Esophagus muscularis mucosa (tissue), 4 donors: ENCODE data around the gene COX17. TPM values are rescaled to one million over a fixed set of nuclear protein-coding genes. Genes with fewer than 3 reads are reported as not detected.
A peak's percentile ranks its signal among the peaks of the same experiment; 100 is the strongest.

ENCODE experiments used
- DNase-seq: peaks from one replicate; pipeline ENCODE4 v3.0.0-alpha.2; 2017; ENCODE audit errors: extremely low spot score
- H3K27ac ChIP-seq, 4 donors: fragments of 200-600 bp; sonication (generic); replicated peaks in 1 of 4; 1 replicate in 3 of 4; 2 replicates in 1 of 4; pipeline ENCODE4 v1.5.1; 2016 to 2019; ENCODE audit warnings: mild to moderate bottlenecking in 1 of 4
- H3K27me3 ChIP-seq, 4 donors: fragments of 200-600 bp; sonication (generic); one replicate each; pipeline versions ENCODE4 v1.5.1 to v1.6.0; 2016 to 2019
- H3K36me3 ChIP-seq, 4 donors: fragments of 200-600 bp; sonication (generic); one replicate each; pipeline ENCODE4 v1.5.1; 2016 to 2019
- H3K4me1 ChIP-seq, 4 donors: fragments of 200-600 bp; sonication (generic); one replicate each; pipeline ENCODE4 v1.5.1; 2016 to 2019
- H3K4me3 ChIP-seq, 4 donors: fragments of 200-600 bp; sonication (generic); 1 replicate in 2 of 4; 2 replicates in 2 of 4; pipeline ENCODE4 v1.5.1; 2016 to 2019; ENCODE audit warnings: mild to moderate bottlenecking in 4 of 4, moderate library complexity in 1 of 4
- H3K9me3 ChIP-seq, 4 donors: fragments of 200-600 bp; sonication (generic); 1 replicate in 3 of 4; 2 replicates in 1 of 4; pipeline ENCODE4 v1.5.1; 2016 to 2019
- EP300 ChIP-seq: sonication (generic); formaldehyde crosslinking; IDR thresholded peaks from one replicate; pipeline ENCODE4 v1.6.1; 2017; ENCODE audit warnings: antibody characterized with exemption
- POLR2A ChIP-seq: fragments of 450-650 bp; IDR thresholded peaks from one replicate; pipeline ENCODE4 v1.6.1; 2017; ENCODE audit warnings: antibody characterized with exemption, moderate library complexity, mild to moderate bottlenecking, low read depth
- POLR2AphosphoS5 ChIP-seq, 2 donors: sonication (generic); formaldehyde crosslinking; IDR thresholded peaks; one replicate each; pipeline ENCODE4 v1.6.1; 2017; ENCODE audit warnings: antibody characterized with exemption in 2 of 2
- WGBS: methylation state at CpG from one replicate; pipeline ENCODE4 v1.1.5; 2018; 5-methylcytosine and 5-hydroxymethylcytosine counted together
- intact Hi-C: fragments of 100-400 bp; cut with DNase I; formaldehyde crosslinking; loops from one replicate; pipeline ENCODE4 v1.15.1; 2023
- total RNA-seq, 4 donors: library from RNA; depleted of rRNA; stranded (reverse); fragments of >200 nt; gene quantifications; one replicate each; pipeline versions ENCODE4 v1.1.0 to v1.2.1, GENCODE V29; 2016
- TF ChIP-seq, protein P1 (sequence below), 3 experiments: fragments of 200-600 bp in 2 of 3; fragments of 450-650 bp in 1 of 3; sonication (generic) in 2 of 3; IDR thresholded peaks; one replicate each; pipeline ENCODE4 v1.5.1; 2017 to 2019; ENCODE audit warnings: antibody characterized with exemption in 3 of 3, mild to moderate bottlenecking in 2 of 3, moderate library complexity in 1 of 3

The COX17 gene
- total RNA-seq, 4 donors from 2014 or later: 36.3 to 76.4 (median 61.6) TPM

DNA sequence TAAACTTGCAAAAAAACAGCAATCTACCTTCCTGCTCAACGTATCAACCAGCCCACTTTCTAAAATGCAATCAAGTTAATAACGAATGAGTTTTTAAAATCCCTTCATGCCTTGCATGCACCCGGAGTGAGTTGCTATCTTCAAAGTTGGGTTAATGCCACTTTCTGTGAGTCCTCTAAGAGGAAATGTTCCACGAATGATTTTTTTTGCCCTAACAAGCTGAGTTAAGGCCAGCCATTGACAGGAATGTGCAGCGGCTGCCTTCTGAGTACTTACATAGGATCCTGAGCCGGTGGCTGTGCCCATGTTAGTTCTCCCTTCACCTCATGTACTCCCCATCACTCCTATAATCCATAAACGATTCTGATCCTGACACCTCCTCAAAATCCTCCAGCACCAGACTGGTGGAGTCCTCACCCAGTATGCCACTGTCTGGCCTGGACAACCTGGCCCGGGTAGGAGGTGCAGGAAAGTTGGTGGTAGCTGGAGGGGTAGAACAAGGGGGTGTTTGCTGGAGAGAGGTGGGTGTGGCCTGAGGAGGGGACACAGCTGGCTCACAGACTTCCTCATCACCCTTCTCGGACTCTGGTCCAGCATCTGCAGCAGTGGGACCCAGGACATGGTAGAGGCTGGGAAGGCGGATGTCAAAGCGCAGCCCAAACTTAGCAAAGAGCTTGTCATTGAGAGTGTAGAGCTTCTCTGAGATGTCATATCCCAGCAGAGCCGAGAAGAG lies 29.2 kb downstream of the COX17 start:
- no peak for DNase-seq
- H3K4me3 ChIP-seq: no peak overlapping the region
- TF ChIP-seq POLR2A (no peak), EP300 (no peak), POLR2AphosphoS5 (IDR thresholded peaks at IDR 0.05) (no peak)
- TF ChIP-seq, protein P1, sequence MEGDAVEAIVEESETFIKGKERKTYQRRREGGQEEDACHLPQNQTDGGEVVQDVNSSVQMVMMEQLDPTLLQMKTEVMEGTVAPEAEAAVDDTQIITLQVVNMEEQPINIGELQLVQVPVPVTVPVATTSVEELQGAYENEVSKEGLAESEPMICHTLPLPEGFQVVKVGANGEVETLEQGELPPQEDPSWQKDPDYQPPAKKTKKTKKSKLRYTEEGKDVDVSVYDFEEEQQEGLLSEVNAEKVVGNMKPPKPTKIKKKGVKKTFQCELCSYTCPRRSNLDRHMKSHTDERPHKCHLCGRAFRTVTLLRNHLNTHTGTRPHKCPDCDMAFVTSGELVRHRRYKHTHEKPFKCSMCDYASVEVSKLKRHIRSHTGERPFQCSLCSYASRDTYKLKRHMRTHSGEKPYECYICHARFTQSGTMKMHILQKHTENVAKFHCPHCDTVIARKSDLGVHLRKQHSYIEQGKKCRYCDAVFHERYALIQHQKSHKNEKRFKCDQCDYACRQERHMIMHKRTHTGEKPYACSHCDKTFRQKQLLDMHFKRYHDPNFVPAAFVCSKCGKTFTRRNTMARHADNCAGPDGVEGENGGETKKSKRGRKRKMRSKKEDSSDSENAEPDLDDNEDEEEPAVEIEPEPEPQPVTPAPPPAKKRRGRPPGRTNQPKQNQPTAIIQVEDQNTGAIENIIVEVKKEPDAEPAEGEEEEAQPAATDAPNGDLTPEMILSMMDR (IDR thresholded peaks at IDR 0.05): no peak
- peaks cover 8 to 54% (median 44%) of the 10 kb centered on the region in 4 donors for H3K36me3 ChIP-seq
- H3K27me3 ChIP-seq: no peaks in the 10 kb centered on the region
- WGBS: 64% methylated on average over 12 of the region's 12 CpGs
- H3K27ac ChIP-seq: peak overlapping the region; percentile 49 to 78 (median 74)
- intact Hi-C loops: no loop called here
- peaks cover 44 to 74% (median 61%) of the 10 kb centered on the region in 4 donors for H3K4me1 ChIP-seq
- no peaks in the 10 kb centered on the region for H3K9me3 ChIP-seq

DNA sequence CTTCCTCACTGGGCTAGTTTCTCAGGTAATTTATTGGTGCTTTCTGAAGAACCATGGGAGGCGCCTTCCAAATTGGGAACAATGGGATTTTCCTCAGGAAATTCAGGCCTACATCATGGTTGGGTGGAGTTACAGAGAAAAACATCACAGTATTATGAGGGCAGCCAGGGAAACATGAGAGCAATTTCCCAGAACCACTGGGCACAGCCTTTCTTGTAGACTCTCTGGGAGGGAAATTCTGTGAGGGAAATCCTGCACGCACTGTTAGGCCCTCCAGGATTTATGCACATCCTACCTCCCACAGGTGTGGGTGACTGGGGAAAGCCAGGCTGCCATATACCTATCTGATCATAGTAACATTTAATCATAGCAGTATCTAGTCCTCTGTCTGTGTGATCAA lies 30.0 kb downstream of the COX17 start:
- no peak for DNase-seq
- H3K27ac ChIP-seq: peak overlapping the region; percentile 49 to 78 (median 74)
- H3K9me3 ChIP-seq: no peaks in the 10 kb centered on the region
- no peak overlapping the region for H3K4me3 ChIP-seq
- 97% methylated on average over 2 of the region's 2 CpGs for WGBS
- no peak for TF ChIP-seq POLR2A
- TF ChIP-seq, protein P1 (IDR thresholded peaks at IDR 0.05): no peak
- TF ChIP-seq EP300: no peak
- peak; percentile 42 to 55 for TF ChIP-seq POLR2AphosphoS5 (IDR thresholded peaks at IDR 0.05)
- H3K27me3 ChIP-seq: no peaks in the 10 kb centered on the region
- H3K36me3 ChIP-seq: peaks cover 12 to 61% (median 48%) of the 10 kb centered on the region in 4 donors
- intact Hi-C loops: no loop called here
- peaks cover 38 to 71% (median 56%) of the 10 kb centered on the region in 4 donors for H3K4me1 ChIP-seq

DNA sequence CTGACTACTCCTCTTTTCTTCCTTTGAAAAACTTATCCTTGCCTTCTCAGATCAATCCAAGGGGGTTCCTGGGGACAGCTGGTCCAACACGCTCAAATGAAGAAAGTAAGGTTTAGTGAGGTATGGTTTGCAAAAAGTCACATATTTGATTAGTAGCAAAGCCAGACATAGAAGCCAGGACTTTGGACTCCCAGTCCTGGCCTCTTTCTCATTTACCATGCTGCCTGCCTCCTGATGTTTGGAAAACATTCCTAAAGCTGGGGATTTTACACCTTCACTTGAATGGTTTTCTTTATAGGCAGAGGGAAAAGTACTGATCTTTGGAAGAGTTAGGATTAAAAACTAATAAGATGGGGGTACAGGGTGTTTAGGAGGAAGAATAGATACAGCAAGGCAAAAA lies 31.4 kb downstream of the COX17 start:
- DNase-seq: no peak
- intact Hi-C loops: no loop called here
- 92% methylated on average over 1 of the region's 1 CpG for WGBS
- Histone ChIP-seq H3K4me3 (no peak overlapping the region), H3K27ac (peak overlapping the region; percentile 43 to 78 (median 51)), H3K36me3 (peaks cover 17 to 74% (median 60%) of the 10 kb centered on the region in 4 donors), H3K27me3 (no peaks in the 10 kb centered on the region), H3K4me1 (peaks cover 36 to 60% (median 51%) of the 10 kb centered on the region in 4 donors), H3K9me3 (no peaks in the 10 kb centered on the region)
- TF ChIP-seq, protein P1 (IDR thresholded peaks at IDR 0.05): no peak
- TF ChIP-seq POLR2AphosphoS5 (IDR thresholded peaks at IDR 0.05) (no peak), POLR2A (no peak), EP300 (no peak)

DNA sequence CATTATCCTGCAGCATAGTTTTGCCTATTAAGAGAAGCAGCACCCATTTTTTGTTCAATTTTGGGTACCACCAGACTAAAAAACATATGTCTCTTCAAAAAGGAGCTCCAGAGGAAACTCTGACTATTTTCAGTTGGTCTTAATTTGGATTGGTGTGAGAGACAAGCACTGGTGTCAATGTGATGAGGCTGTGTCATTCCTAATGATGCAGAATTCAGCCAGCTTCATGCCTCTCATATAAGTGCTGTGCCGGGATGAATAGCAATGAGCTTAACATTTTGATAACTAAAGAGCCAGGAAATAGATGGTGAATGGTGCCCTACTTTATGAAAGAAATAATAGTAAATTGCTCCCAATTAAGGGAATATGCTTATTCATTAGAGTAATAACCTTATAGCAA lies 32.7 kb downstream of the COX17 start:
- DNase-seq: no peak

More for the DNA sequence above, 32.7 kb downstream of the COX17 start:
- H3K9me3 ChIP-seq: no peaks in the 10 kb centered on the region
- peaks cover 23 to 48% (median 38%) of the 10 kb centered on the region in 4 donors for H3K4me1 ChIP-seq
- no peak overlapping the region for H3K4me3 ChIP-seq
- H3K27ac ChIP-seq: no peak overlapping the region
- no peaks in the 10 kb centered on the region for H3K27me3 ChIP-seq
- intact Hi-C loops: no loop called here
- TF ChIP-seq, protein P1 (IDR thresholded peaks at IDR 0.05): no peak
- no peak for TF ChIP-seq EP300
- no peak for TF ChIP-seq POLR2A
- TF ChIP-seq POLR2AphosphoS5 (IDR thresholded peaks at IDR 0.05): no peak
- 90% methylated on average over 1 of the region's 1 CpG for WGBS
- peaks cover 17 to 78% (median 61%) of the 10 kb centered on the region in 4 donors for H3K36me3 ChIP-seq
